Keratinocyte (primary cell): ENCODE measurements around the gene ADAMTS13. TPM values are rescaled to one million over a fixed set of nuclear protein-coding genes. Genes with fewer than 3 reads are reported as not detected.

ENCODE experiments used
- DNase-seq: peaks from one replicate; pipeline ENCODE4 v3.0.0-alpha.2; 2011; ENCODE audit warnings: low read depth, missing footprints, low spot score
- FAIRE-seq: peaks from 2 replicates; lab custom pipeline; 2011; peaks lifted over from hg19 to GRCh38; lab: Jason Lieb, UNC
- H2AFZ ChIP-seq: 2 replicates; pipeline ENCODE4 v1.6.0; 2012; ENCODE audit warnings: low read length, control low read depth, inconsistent platforms; ENCODE audit not compliant: control insufficient read depth
- H3K27ac ChIP-seq: 2 replicates; pipeline ENCODE4 v1.5.1; 2011; ENCODE audit warnings: low read length; ENCODE audit not compliant: control insufficient read depth, insufficient read depth
- H3K27me3 ChIP-seq: 3 replicates; pipeline ENCODE4 v1.6.0; 2011; ENCODE audit warnings: low read length; ENCODE audit not compliant: control insufficient read depth, insufficient read depth; ENCODE audit errors: extremely low read depth
- H3K36me3 ChIP-seq, 2 experiments: 2 replicates in 1 of 2; 3 replicates in 1 of 2; pipeline ENCODE4 v1.5.1; 2011; ENCODE audit warnings: low read length in 2 of 2, mild to moderate bottlenecking in 1 of 2; ENCODE audit not compliant: control insufficient read depth in 2 of 2, insufficient read depth in 2 of 2; ENCODE audit errors: extremely low read depth in 1 of 2
- H3K4me1 ChIP-seq: 3 replicates; pipeline ENCODE4 v1.5.1; 2011; ENCODE audit warnings: low read length; ENCODE audit not compliant: control insufficient read depth, insufficient read depth; ENCODE audit errors: extremely low read depth
- H3K4me2 ChIP-seq: 3 replicates; pipeline ENCODE4 v1.6.0; 2011; ENCODE audit warnings: low read depth, low read length; ENCODE audit not compliant: control insufficient read depth, insufficient read depth; ENCODE audit errors: extremely low read depth
- H3K4me3 ChIP-seq, 3 experiments: fragments of 200-600 bp in 1 of 3; sonication (generic) in 1 of 3; 2 replicates in 2 of 3; 3 replicates in 1 of 3; pipeline ENCODE4 v1.5.1; 2011 to 2016; ENCODE audit warnings: low read length in 3 of 3, mild to moderate bottlenecking in 3 of 3, control low read depth in 2 of 3, inconsistent platforms in 1 of 3, low read depth in 1 of 3, mixed read lengths in 1 of 3, mixed run types in 1 of 3, moderate library complexity in 1 of 3; ENCODE audit not compliant: control insufficient read depth in 2 of 3, insufficient read depth in 2 of 3; ENCODE audit errors: extremely low read depth in 1 of 3
- H3K79me2 ChIP-seq: 2 replicates; pipeline ENCODE4 v1.6.0; 2012; ENCODE audit warnings: low read length; ENCODE audit not compliant: control insufficient read depth, insufficient read depth
- H3K9ac ChIP-seq: 3 replicates; pipeline ENCODE4 v1.6.0; 2011; ENCODE audit warnings: low read length; ENCODE audit not compliant: control insufficient read depth, insufficient read depth; ENCODE audit errors: extremely low read depth
- H3K9me1 ChIP-seq: 3 replicates; pipeline ENCODE4 v1.6.0; 2011; ENCODE audit warnings: low read length; ENCODE audit not compliant: control insufficient read depth, insufficient read depth; ENCODE audit errors: extremely low read depth
- H3K9me3 ChIP-seq: 2 replicates; pipeline ENCODE4 v1.5.1; 2012; ENCODE audit warnings: low read depth, low read length; ENCODE audit not compliant: control insufficient read depth
- H4K20me1 ChIP-seq: 3 replicates; pipeline ENCODE4 v1.6.0; 2011; ENCODE audit warnings: low read length; ENCODE audit not compliant: control insufficient read depth, insufficient read depth; ENCODE audit errors: extremely low read depth
- EZH2 ChIP-seq: IDR thresholded peaks from one replicate; pipeline ENCODE4 v1.6.1; 2012; ENCODE audit warnings: inconsistent platforms, mild to moderate bottlenecking, low read length, moderate library complexity
- dilution Hi-C: fragments of 300-500 bp; cut with MboI; formaldehyde crosslinking; loops from one replicate; pipeline ENCODE4 v1.7.0; 2020; ENCODE audit warnings: low sequenced_read_pairs; ENCODE audit not compliant: extremely low pct_ligation_motif_present
- polyA plus RNA-seq, 5 experiments: library from polyadenylated mRNA; depleted of rRNA in 3 of 5; stranded (reverse) in 3 of 5; stranded (forward) in 1 of 5; unstranded in 1 of 5; fragments of >200 nt; gene quantifications; 1 replicate in 1 of 5; 2 replicates in 3 of 5; 3 replicates in 1 of 5; pipeline versions ENCODE4 v1.2.1 to v1.2.3, GENCODE V29; 2011 to 2012; ENCODE audit warnings: missing spikeins in 2 of 5, low read depth in 1 of 5, low replicate concordance in 1 of 5
- TF ChIP-seq, protein P1 (sequence below), 3 experiments: IDR thresholded peaks in 1 of 3; conservative IDR thresholded peaks in 1 of 3; optimal IDR thresholded peaks in 1 of 3; 2 replicates in 2 of 3; 3 replicates in 1 of 3; pipeline versions ENCODE3 to v1.5.1; 2011; ENCODE audit warnings: low read length in 3 of 3, mild to moderate bottlenecking in 3 of 3, moderate library complexity in 2 of 3, control low read depth in 1 of 3, inconsistent platforms in 1 of 3; ENCODE audit not compliant: insufficient read depth in 2 of 3; ENCODE audit errors: extremely low read depth in 1 of 3

The ADAMTS13 gene
- polyA plus RNA-seq, 1 donor (not counting 4 experiments of a cell fraction or from before 2014, with no cell fraction given), result 1.1 TPM

- Histone ChIP-seq H3K9me3 (no peaks in the 10 kb centered on the region), H3K9ac (no peak overlapping the region), H3K4me1 (no peaks in the 10 kb centered on the region), H3K27me3 (peaks cover 4% of the 10 kb centered on the region), H2AFZ (no peak overlapping the region), H3K4me2 (no peak overlapping the region), H3K27ac (no peak overlapping the region), H4K20me1 (no peaks in the 10 kb centered on the region), H3K36me3 (no peaks in the 10 kb centered on the region), H3K79me2 (no peaks in the 10 kb centered on the region), H3K4me3 (no peak overlapping the region), H3K9me1 (no peaks in the 10 kb centered on the region)
- no peak for DNase-seq
- dilution Hi-C loops, result no loop called here
- FAIRE-seq, result no peak
- TF ChIP-seq, protein P1, sequence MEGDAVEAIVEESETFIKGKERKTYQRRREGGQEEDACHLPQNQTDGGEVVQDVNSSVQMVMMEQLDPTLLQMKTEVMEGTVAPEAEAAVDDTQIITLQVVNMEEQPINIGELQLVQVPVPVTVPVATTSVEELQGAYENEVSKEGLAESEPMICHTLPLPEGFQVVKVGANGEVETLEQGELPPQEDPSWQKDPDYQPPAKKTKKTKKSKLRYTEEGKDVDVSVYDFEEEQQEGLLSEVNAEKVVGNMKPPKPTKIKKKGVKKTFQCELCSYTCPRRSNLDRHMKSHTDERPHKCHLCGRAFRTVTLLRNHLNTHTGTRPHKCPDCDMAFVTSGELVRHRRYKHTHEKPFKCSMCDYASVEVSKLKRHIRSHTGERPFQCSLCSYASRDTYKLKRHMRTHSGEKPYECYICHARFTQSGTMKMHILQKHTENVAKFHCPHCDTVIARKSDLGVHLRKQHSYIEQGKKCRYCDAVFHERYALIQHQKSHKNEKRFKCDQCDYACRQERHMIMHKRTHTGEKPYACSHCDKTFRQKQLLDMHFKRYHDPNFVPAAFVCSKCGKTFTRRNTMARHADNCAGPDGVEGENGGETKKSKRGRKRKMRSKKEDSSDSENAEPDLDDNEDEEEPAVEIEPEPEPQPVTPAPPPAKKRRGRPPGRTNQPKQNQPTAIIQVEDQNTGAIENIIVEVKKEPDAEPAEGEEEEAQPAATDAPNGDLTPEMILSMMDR (optimal IDR thresholded peaks at IDR 0.05 in 1 of 3, IDR thresholded peaks at IDR 0.05 in 1 of 3, conservative IDR thresholded peaks at IDR 0.05 in 1 of 3; ENCODE audit: extremely low read depth in 1 of 3, insufficient read depth in 2 of 3, low read length in 3 of 3), result peak in 1 of 3 experiments; percentile 16
- TF ChIP-seq EZH2, result no peak
These were observed 11.2 kb downstream of the ADAMTS13 start for GRCh38 chr9:133433351-133433843.

DNA sequence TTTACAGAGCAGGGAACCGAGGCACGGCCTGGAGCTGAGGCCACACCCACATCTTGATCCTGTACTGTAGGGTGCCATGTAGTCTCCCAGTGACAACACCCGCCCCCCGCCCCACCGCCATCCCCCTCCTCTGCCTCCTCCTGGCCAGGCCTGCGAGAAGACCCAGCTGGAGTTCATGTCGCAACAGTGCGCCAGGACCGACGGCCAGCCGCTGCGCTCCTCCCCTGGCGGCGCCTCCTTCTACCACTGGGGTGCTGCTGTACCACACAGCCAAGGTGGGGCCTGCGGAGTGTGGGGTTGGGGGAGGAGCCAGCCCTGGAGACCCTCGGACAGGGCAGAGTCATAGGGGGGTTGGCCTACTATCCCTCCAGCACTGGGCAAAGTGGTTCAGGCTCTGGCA, 14.5 kb downstream of the ADAMTS13 start:
- dilution Hi-C loops, result no loop called here
- FAIRE-seq, result no peak
- no peak overlapping the region for H3K27ac ChIP-seq
- no peak for DNase-seq
- H4K20me1 ChIP-seq, result no peaks in the 10 kb centered on the region
- no peaks in the 10 kb centered on the region for H3K36me3 ChIP-seq
- H3K4me3 ChIP-seq, result no peak overlapping the region
- no peaks in the 10 kb centered on the region for H3K27me3 ChIP-seq
- H3K9me1 ChIP-seq, result no peaks in the 10 kb centered on the region
- no peaks in the 10 kb centered on the region for H3K9me3 ChIP-seq
- no peaks in the 10 kb centered on the region for H3K79me2 ChIP-seq
- TF ChIP-seq, protein P1 (optimal IDR thresholded peaks at IDR 0.05 in 1 of 3, IDR thresholded peaks at IDR 0.05 in 1 of 3, conservative IDR thresholded peaks at IDR 0.05 in 1 of 3; ENCODE audit: extremely low read depth in 1 of 3, insufficient read depth in 2 of 3, low read length in 3 of 3), result no peak
- TF ChIP-seq EZH2, result no peak
- H3K9ac ChIP-seq, result no peak overlapping the region
- H2AFZ ChIP-seq, result no peak overlapping the region
- H3K4me1 ChIP-seq, result peaks cover 4% of the 10 kb centered on the region
- H3K4me2 ChIP-seq, result no peak overlapping the region
